ENCODE results near the gene TXNIP.
A peak's percentile ranks its signal among the peaks of the same experiment; 100 is the strongest.

Gene TXNIP

DNA sequence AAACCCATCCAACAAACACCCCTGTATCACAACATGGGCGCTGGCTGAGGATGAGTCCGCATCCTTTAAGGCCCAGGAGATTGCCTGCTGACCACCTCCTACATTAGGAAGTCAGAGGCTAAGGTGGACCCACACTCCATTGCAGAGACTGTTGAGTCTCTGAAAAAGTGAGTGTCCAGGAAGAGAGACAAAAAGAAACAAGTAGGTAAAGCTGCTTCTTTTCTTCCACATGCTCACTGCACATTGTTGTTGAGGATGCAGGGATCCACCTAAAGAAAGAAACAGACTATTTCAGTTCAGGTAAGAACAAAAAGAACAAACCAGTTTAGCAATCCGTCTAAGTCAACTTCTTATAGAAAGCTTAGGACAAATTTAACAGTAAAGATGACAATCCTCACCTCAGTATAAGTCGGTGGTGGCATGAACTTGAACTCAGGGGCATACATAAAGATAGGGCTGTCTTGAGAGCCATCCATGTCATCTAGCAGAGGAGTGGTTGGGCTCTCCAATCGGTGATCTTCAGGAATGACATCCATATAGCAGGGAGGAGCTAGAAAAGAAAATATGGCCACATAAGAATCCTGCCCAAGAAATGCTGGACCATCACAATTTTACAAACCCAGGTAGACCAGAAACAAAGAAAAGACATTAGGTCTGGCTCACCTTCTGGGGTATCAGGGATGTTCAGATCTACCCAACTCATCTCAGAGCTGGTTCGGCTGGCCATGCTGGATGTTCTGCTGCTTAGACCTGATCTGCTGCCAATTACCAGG lies 2.6 kb downstream of the TXNIP start:
- TF ChIP-seq ZFX (IDR thresholded peaks at IDR 0.05; ENCODE audit: borderline replicate concordance) (no peak), CTCF (IDR thresholded peaks at IDR 0.05) (no peak)
- peak overlapping the region; percentile 91 for H3K27ac ChIP-seq

GRCh38 chr1:145992958-145993617 lies 3.3 kb downstream of the TXNIP start:
- peak overlapping the region; percentile 91 for H3K27ac ChIP-seq
- TF ChIP-seq CTCF (IDR thresholded peaks at IDR 0.05) (no peak), ZFX (IDR thresholded peaks at IDR 0.05; ENCODE audit: borderline replicate concordance) (no peak)

GRCh38 chr1:145992502-145992936 lies 3.9 kb downstream of the TXNIP start:
- TF ChIP-seq ZFX (IDR thresholded peaks at IDR 0.05; ENCODE audit: borderline replicate concordance) (no peak), CTCF (IDR thresholded peaks at IDR 0.05) (no peak)
- H3K27ac ChIP-seq: peak overlapping the region; percentile 91

- peak overlapping the region; percentile 91 for H3K27ac ChIP-seq
Observed at GRCh38 chr1:145991735-145992412, 4.5 kb downstream of the TXNIP start.

DNA sequence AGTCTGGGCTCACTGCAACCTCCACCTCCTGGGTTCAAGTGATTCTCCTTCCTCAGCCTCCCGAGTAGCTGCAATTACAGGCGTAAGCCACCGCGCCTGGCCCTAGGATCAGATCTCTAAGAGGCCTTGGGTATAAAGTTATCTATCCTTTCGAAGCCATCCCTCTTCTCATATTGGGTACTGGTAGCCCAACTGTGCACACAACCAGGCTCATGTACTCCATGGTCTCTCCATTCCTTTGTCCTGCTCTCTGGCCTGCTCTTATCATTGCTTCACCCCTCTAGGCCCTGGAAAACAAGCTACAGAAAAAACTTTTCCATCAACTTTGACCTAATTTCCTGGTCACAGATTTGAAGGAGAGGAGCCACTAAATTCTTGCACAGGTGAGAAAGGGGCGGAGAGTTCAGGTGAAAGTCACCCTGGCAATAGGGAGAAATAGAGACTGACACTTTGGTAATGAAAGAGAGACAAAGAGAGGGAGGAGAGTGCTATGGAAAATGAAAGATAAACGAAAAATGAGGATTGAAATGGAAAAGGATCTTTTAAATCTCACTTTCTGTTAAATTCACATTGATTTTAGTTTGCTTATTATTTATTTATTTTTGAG lies 6.0 kb downstream of the TXNIP start:
- H3K27ac ChIP-seq: peak overlapping the region; percentile 91

More at GRCh38 chr1:145991735-145992412, 4.5 kb downstream of the TXNIP start:
- TF ChIP-seq CTCF (IDR thresholded peaks at IDR 0.05): no peak
- no peak for TF ChIP-seq ZFX (IDR thresholded peaks at IDR 0.05; ENCODE audit: borderline replicate concordance)

GRCh38 chr1:145988773-145989172 lies 7.6 kb downstream of the TXNIP start:
- TF ChIP-seq CTCF (IDR thresholded peaks at IDR 0.05) (no peak), ZFX (IDR thresholded peaks at IDR 0.05; ENCODE audit: borderline replicate concordance) (no peak)
- no peak overlapping the region for H3K27ac ChIP-seq

More for the DNA sequence above, 6.0 kb downstream of the TXNIP start:
- TF ChIP-seq ZFX (IDR thresholded peaks at IDR 0.05; ENCODE audit: borderline replicate concordance): no peak
- no peak for TF ChIP-seq CTCF (IDR thresholded peaks at IDR 0.05)

Measured in 22Rv1 (cell line).